GM13977 (cell line): Measurements from ENCODE around the gene GNB5.
A peak's percentile ranks its signal among the peaks of the same experiment; 100 is the strongest.

Experiments used
- DNase-seq: peaks from one replicate; pipeline ENCODE4 v3.0.0; 2012; ENCODE audit warnings: low spot score
- in situ Hi-C: fragments of 300-500 bp; cut with MboI; formaldehyde crosslinking; loops from one replicate; pipeline ENCODE4 v1.12.0; 2022; ENCODE audit warnings: low sequenced_read_pairs, low pct_unique_long_range_greater_than_20kb, mixed read lengths, inconsistent platforms; ENCODE audit not compliant: unreplicated experiment
- TF ChIP-seq, protein P1 (sequence below): IDR thresholded peaks from 2 replicates; pipeline ENCODE4 v1.5.1; 2012; ENCODE audit warnings: mild to moderate bottlenecking, control low read depth; ENCODE audit not compliant: insufficient read depth; ENCODE audit errors: extremely low read depth, missing control alignments

The GNB5 gene

DNA sequence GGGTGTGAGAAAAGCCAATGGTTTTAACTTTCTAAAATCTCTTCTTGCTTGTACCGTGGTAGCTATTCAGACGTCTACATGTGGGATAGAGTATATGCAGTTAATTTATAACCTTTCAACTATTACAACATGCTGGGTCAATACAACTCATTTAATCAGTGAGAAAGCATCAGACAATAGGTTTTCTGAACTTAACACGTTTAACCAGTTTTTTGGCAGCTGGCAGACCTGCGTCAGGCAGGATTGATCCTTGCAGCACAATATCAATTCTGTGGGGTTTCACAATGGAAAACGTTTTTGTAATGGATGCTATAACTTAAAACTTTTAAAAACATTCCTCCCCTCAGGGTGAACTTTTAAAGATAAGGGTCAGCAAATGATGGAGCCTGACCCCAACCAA is 6.5 kb downstream of the GNB5 start:
- in situ Hi-C loops: no loop called here
- TF ChIP-seq, protein P1, sequence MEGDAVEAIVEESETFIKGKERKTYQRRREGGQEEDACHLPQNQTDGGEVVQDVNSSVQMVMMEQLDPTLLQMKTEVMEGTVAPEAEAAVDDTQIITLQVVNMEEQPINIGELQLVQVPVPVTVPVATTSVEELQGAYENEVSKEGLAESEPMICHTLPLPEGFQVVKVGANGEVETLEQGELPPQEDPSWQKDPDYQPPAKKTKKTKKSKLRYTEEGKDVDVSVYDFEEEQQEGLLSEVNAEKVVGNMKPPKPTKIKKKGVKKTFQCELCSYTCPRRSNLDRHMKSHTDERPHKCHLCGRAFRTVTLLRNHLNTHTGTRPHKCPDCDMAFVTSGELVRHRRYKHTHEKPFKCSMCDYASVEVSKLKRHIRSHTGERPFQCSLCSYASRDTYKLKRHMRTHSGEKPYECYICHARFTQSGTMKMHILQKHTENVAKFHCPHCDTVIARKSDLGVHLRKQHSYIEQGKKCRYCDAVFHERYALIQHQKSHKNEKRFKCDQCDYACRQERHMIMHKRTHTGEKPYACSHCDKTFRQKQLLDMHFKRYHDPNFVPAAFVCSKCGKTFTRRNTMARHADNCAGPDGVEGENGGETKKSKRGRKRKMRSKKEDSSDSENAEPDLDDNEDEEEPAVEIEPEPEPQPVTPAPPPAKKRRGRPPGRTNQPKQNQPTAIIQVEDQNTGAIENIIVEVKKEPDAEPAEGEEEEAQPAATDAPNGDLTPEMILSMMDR: no peak
- DNase-seq: no peak

DNA sequence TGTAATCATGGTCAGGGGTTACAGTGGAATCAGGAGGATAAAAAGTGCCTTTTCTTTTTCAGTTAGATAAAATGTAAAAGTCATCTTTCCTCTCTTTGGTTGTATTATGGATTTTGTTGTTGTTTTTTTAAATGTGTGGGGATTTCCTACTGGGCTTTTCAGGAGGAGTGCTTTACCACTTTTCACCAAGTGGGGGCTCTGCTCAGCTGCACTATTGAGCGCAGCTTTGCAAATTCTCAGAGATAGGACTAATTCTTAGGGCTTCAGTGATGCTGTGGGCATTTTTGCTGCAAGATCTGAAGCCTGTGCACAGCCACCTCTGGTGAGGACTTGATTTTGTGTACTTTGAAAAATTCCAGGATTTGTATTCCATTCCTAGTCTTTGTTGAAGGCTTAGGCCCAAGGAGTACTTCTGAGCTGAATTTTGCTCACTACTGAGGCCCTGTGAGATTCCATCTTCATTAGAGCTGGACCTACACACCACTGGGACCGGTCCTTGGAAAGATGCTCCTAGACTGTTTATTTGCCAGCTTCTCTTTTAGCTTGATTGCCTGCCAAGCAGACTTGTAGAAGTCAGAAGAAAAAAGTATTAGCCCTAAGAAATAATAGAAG is 7.5 kb downstream of the GNB5 start:
- TF ChIP-seq, protein P1: peak; percentile 70
- in situ Hi-C loops: no loop called here
- peak; percentile 46 for DNase-seq

- in situ Hi-C loops: no loop called here
- DNase-seq: peak; percentile 20
- TF ChIP-seq, protein P1: no peak
Measured at GRCh38 chr15:52181938-52182780, 9.0 kb downstream of the GNB5 start.

GRCh38 chr15:52180851-52181450 is 10.2 kb downstream of the GNB5 start:
- TF ChIP-seq, protein P1: no peak
- in situ Hi-C loops: no loop called here
- DNase-seq: no peak

DNA sequence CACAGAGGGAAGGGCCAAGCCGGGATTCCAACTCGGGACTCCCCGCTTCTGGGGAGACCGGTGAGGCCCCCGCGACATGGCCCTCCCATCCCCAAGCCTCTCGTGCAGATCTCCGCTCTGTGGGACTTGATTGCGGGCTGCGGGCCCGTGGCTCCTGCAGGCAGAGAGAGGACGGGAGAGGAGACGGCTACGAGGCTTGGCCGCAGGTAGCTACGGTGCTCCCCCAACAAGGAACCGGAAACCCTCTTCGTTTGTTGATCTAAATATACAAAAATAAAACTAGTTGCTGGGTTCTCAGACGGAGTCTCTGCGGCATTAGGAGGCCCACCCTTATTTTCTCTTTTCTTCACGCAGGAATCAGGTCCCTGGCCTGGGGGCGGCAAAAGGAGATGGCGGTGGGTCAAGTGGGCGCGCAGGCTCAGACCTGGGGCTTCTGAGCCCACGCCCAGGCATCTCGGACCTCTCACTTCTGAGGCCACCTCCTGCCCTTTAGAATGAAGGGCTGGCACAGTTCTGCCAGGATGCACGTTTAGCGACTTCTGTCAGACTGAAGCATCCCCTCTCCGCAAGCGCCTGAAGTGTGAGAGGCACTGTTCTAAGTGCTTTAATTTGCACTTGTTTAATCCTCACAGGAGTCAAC is 10.9 kb downstream of the GNB5 start:
- TF ChIP-seq, protein P1: no peak
- in situ Hi-C loops: no loop called here
- peak; percentile 72 for DNase-seq
